ENCODE measurements around the gene PRR14L. TPM values are rescaled to one million over a fixed set of nuclear protein-coding genes. Genes with fewer than 3 reads are reported as not detected.
A peak's percentile ranks its signal among the peaks of the same experiment; 100 is the strongest.

PRR14L gene
- total and polyA plus RNA-seq, 2 donors (not counting 3 experiments of a cell fraction or from before 2014, with no cell fraction given) = 13.1 to 53.8 TPM

- peak overlapping the region; percentile 23 for H3K27ac ChIP-seq (ENCODE audit: insufficient read depth, low read depth, low read length)
- peak overlapping the region; percentile 68 for H3K4me2 ChIP-seq (ENCODE audit: insufficient read depth, low read length)
- BruUV-seq (replicated peaks) = no TSS peak
- dilution Hi-C loops (cut with MboI; ENCODE audit: extremely low pct_ligation_motif_present, low sequenced_read_pairs) = loop anchor here (10.0 kb wide), 1 partner anchor 204 kb away; no protein-coding TSS in a partner anchor
- no peaks in the 10 kb centered on the region for H3K27me3 ChIP-seq (ENCODE audit: control insufficient read depth in 2 of 2, insufficient read depth in 2 of 2, low read length in 2 of 2)
- no peaks in the 10 kb centered on the region for H3K9me1 ChIP-seq (replicated peaks; ENCODE audit: control insufficient read depth, extremely low read depth, insufficient read depth, low read length)
- ChIA-PET POLR2A (no interaction called here), CTCF (interaction anchor here (1.0 kb wide), 1 partner anchor 85 kb away, joined by 3 read pairs; no protein-coding TSS in a partner anchor)
- peak overlapping the region; percentile 94 for H2AFZ ChIP-seq (ENCODE audit: low read depth, low read length)
- peak overlapping the region in 1 of 3 experiments; percentile 15 for H3K4me3 ChIP-seq (replicated peaks in 1 of 3; ENCODE audit: insufficient read depth in 1 of 3, low read depth in 1 of 3, low read length in 3 of 3)
- peak; percentile 15 for FAIRE-seq
- H4K20me1 ChIP-seq (replicated peaks; ENCODE audit: control insufficient read depth, extremely low read depth, insufficient read depth, low read length) = no peaks in the 10 kb centered on the region
- peaks cover 0 to 2% of the 10 kb centered on the region in 2 experiments for H3K36me3 ChIP-seq (ENCODE audit: control insufficient read depth in 2 of 2, extremely low read depth in 1 of 2, insufficient read depth in 2 of 2, low read length in 2 of 2)
- TF ChIP-seq EZH2 (IDR thresholded peaks at IDR 0.05; ENCODE audit: borderline replicate concordance, low read depth, low read length, severe bottlenecking) = no peak
- no peak for TF ChIP-seq JUN (IDR thresholded peaks at IDR 0.05; ENCODE audit: borderline replicate concordance, insufficient read depth, insufficient read length, low read depth)
- peak overlapping the region; percentile 42 for H3K9ac ChIP-seq (replicated peaks; ENCODE audit: extremely low read depth, insufficient read depth, low read length)
- peaks cover 45% of the 10 kb centered on the region for H3K79me2 ChIP-seq (ENCODE audit: control insufficient read depth, insufficient read depth, low read length)
- intact Hi-C loops (cut with micrococcal nuclease) = loop anchor here (1.0 to 5.0 kb wide), 3 partner anchors 73 to 253 kb away; partner anchors contain the start of genes PISD and SFI1
- H3K4me1 ChIP-seq (ENCODE audit: control insufficient read depth, extremely low read depth, insufficient read depth, low read length) = peaks cover 39% of the 10 kb centered on the region
- no peaks in the 10 kb centered on the region for H3K9me3 ChIP-seq (replicated peaks; ENCODE audit: control insufficient read depth, insufficient read depth, low read length)
- DNase-seq (ENCODE audit: low read depth, low spot score) = no peak
These were observed 693 bp upstream of the PRR14L start for GRCh38 chr22:31750365-31751284.

GRCh38 chr22:31748490-31748889 is 1.4 kb downstream of the PRR14L start:
- Histone ChIP-seq H3K4me1 (ENCODE audit: control insufficient read depth, extremely low read depth, insufficient read depth, low read length) (peaks cover 30% of the 10 kb centered on the region), H3K4me2 (ENCODE audit: insufficient read depth, low read length) (peak overlapping the region; percentile 89), H2AFZ (ENCODE audit: low read depth, low read length) (no peak overlapping the region), H3K9me1 (replicated peaks; ENCODE audit: control insufficient read depth, extremely low read depth, insufficient read depth, low read length) (no peaks in the 10 kb centered on the region), H3K79me2 (ENCODE audit: control insufficient read depth, insufficient read depth, low read length) (peaks cover 51% of the 10 kb centered on the region), H3K9ac (replicated peaks; ENCODE audit: extremely low read depth, insufficient read depth, low read length) (peak overlapping the region; percentile 17), H3K27me3 (ENCODE audit: control insufficient read depth in 2 of 2, insufficient read depth in 2 of 2, low read length in 2 of 2) (no peaks in the 10 kb centered on the region), H4K20me1 (replicated peaks; ENCODE audit: control insufficient read depth, extremely low read depth, insufficient read depth, low read length) (no peaks in the 10 kb centered on the region), H3K9me3 (replicated peaks; ENCODE audit: control insufficient read depth, insufficient read depth, low read length) (no peaks in the 10 kb centered on the region), H3K36me3 (ENCODE audit: control insufficient read depth in 2 of 2, extremely low read depth in 1 of 2, insufficient read depth in 2 of 2, low read length in 2 of 2) (peaks cover 0 to 5% of the 10 kb centered on the region in 2 experiments), H3K27ac (ENCODE audit: insufficient read depth, low read depth, low read length) (peak overlapping the region; percentile 1), H3K4me3 (replicated peaks in 1 of 3; ENCODE audit: insufficient read depth in 1 of 3, low read depth in 1 of 3, low read length in 3 of 3) (peak overlapping the region in 2 of 3 experiments; percentile 75 to 89)
- intact Hi-C loops (cut with micrococcal nuclease) (no loop called here), dilution Hi-C loops (cut with MboI; ENCODE audit: extremely low pct_ligation_motif_present, low sequenced_read_pairs) (no loop called here)
- DNase-seq (ENCODE audit: low read depth, low spot score) (no peak), FAIRE-seq (peak; percentile 12)
- no TSS peak for BruUV-seq (replicated peaks)
- no peak for TF ChIP-seq JUN (IDR thresholded peaks at IDR 0.05; ENCODE audit: borderline replicate concordance, insufficient read depth, insufficient read length, low read depth)
- no peak for TF ChIP-seq MAX (IDR thresholded peaks at IDR 0.05; ENCODE audit: insufficient read depth, insufficient read length)
- POLR2A ChIA-PET = no interaction called here
- CTCF ChIA-PET = interaction anchor here (1.0 kb wide), 1 partner anchor 83 kb away, joined by 3 read pairs; no protein-coding TSS in a partner anchor

Data from endothelial cell of umbilical vein (primary cell).